Gastroesophageal sphincter (tissue), 4 donors: ENCODE data around the gene DYRK2. TPM values are rescaled to one million over a fixed set of nuclear protein-coding genes. Genes with fewer than 3 reads are reported as not detected.

Experiments
- ATAC-seq: fragments of 150-250 bp; one replicate; pipeline ENCODE4 v1.9.1; 2016; ENCODE audit warnings: mild to moderate bottlenecking, moderate library complexity
- H3K27ac ChIP-seq, 4 donors: fragments of 200-600 bp; sonication (generic) in 3 of 4; 1 replicate in 3 of 4; 2 replicates in 1 of 4; pipeline ENCODE4 v1.5.1; 2016 to 2019
- H3K27me3 ChIP-seq: fragments of 200-600 bp; sonication (generic); one replicate; pipeline ENCODE4 v1.5.1; 2019
- H3K36me3 ChIP-seq, 2 donors: fragments of 200-600 bp; sonication (generic); one replicate each; pipeline ENCODE4 v1.5.1; 2019; ENCODE audit warnings: control low read depth in 1 of 2
- H3K4me1 ChIP-seq, 3 donors: fragments of 200-600 bp; sonication (generic); 1 replicate in 2 of 3; 2 replicates in 1 of 3; pipeline ENCODE4 v1.5.1; 2016 to 2019; ENCODE audit warnings: control low read depth in 2 of 3
- H3K4me3 ChIP-seq, 2 donors: fragments of 200-600 bp; sonication (generic); one replicate each; pipeline ENCODE4 v1.5.1; 2019; ENCODE audit warnings: mild to moderate bottlenecking in 1 of 2, moderate library complexity in 1 of 2
- H3K9me3 ChIP-seq, 3 donors: fragments of 200-600 bp; sonication (generic); one replicate each; pipeline ENCODE4 v1.5.1; 2017 to 2019; ENCODE audit warnings: control low read depth in 2 of 3
- CTCF ChIP-seq, 4 experiments: fragments of 200-600 bp in 2 of 4; fragments of 450-650 bp in 2 of 4; sonication (generic) in 1 of 4; IDR thresholded peaks; one replicate each; pipeline ENCODE4 v1.5.1; 2017 to 2019; ENCODE audit warnings: antibody characterized with exemption in 4 of 4, mild to moderate bottlenecking in 2 of 4, moderate library complexity in 2 of 4
- EP300 ChIP-seq: sonication (generic); formaldehyde crosslinking; IDR thresholded peaks from one replicate; pipeline ENCODE4 v1.6.1; 2017; ENCODE audit warnings: antibody characterized with exemption, mild to moderate bottlenecking
- POLR2A ChIP-seq, 2 donors: fragments of 450-650 bp; IDR thresholded peaks; one replicate each; pipeline ENCODE4 v1.6.1; 2017; ENCODE audit warnings: antibody characterized with exemption in 2 of 2, mild to moderate bottlenecking in 2 of 2, moderate library complexity in 1 of 2
- POLR2AphosphoS5 ChIP-seq: sonication (generic); formaldehyde crosslinking; IDR thresholded peaks from one replicate; pipeline ENCODE4 v1.6.1; 2017; ENCODE audit warnings: antibody characterized with exemption
- WGBS, 2 donors: methylation state at CpG; one replicate each; pipeline ENCODE4 v1.1.5; 2018; ENCODE audit warnings: low coverage in 1 of 2; 5-methylcytosine and 5-hydroxymethylcytosine counted together
- total RNA-seq, 4 donors: library from RNA; depleted of rRNA; stranded (reverse); fragments of >200 nt; gene quantifications; one replicate each; pipeline ENCODE4 v1.1.0, GENCODE V29; 2016

Gene DYRK2
- total RNA-seq, 4 donors from 2014 or later: 24.0 to 58.2 (median 32.2) TPM

GRCh38 chr12:67692135-67692534, 43.6 kb downstream of the DYRK2 start:
- WGBS, 2 donors: 92 to 96% methylated on average over 3 of the region's 3 CpGs
- TF ChIP-seq POLR2A (IDR thresholded peaks at IDR 0.05): no peak
- no peak for TF ChIP-seq POLR2AphosphoS5
- TF ChIP-seq EP300: no peak

GRCh38 chr12:67692966-67693365, 44.4 kb downstream of the DYRK2 start:
- WGBS, 2 donors: 93 to 100% methylated on average over 2 of the region's 2 CpGs
- Histone ChIP-seq H3K4me3 (no peak overlapping the region), H3K9me3 (no peaks in the 10 kb centered on the region), H3K4me1 (no peaks in the 10 kb centered on the region), H3K36me3 (no peaks in the 10 kb centered on the region), H3K27me3 (no peaks in the 10 kb centered on the region), H3K27ac (no peak overlapping the region)
- TF ChIP-seq EP300 (no peak), POLR2AphosphoS5 (no peak), POLR2A (IDR thresholded peaks at IDR 0.05) (no peak), CTCF (IDR thresholded peaks at IDR 0.05) (no peak)
- ATAC-seq: no peak

More at GRCh38 chr12:67692135-67692534, 43.6 kb downstream of the DYRK2 start:
- Histone ChIP-seq H3K4me3 (no peak overlapping the region), H3K27ac (no peak overlapping the region), H3K9me3 (no peaks in the 10 kb centered on the region), H3K4me1 (no peaks in the 10 kb centered on the region), H3K27me3 (no peaks in the 10 kb centered on the region), H3K36me3 (no peaks in the 10 kb centered on the region)
- no peak for ATAC-seq

GRCh38 chr12:67693894-67694293, 45.3 kb downstream of the DYRK2 start:
- H3K27me3 ChIP-seq: no peaks in the 10 kb centered on the region
- WGBS, 2 donors: 96% methylated on average over 2 of the region's 3 CpGs; no CpG with 5 or more reads in 1 of the 2 donors
- H3K36me3 ChIP-seq: no peaks in the 10 kb centered on the region
- H3K27ac ChIP-seq: no peak overlapping the region
- no peak for TF ChIP-seq POLR2A (IDR thresholded peaks at IDR 0.05)
- no peaks in the 10 kb centered on the region for H3K4me1 ChIP-seq
- no peak overlapping the region for H3K4me3 ChIP-seq
- ATAC-seq: no peak
- no peaks in the 10 kb centered on the region for H3K9me3 ChIP-seq

GRCh38 chr12:67694306-67694900, 45.9 kb downstream of the DYRK2 start:
- no peak for TF ChIP-seq CTCF (IDR thresholded peaks at IDR 0.05)
- no peak for TF ChIP-seq EP300
- TF ChIP-seq POLR2A (IDR thresholded peaks at IDR 0.05): no peak
- no peak for TF ChIP-seq POLR2AphosphoS5
- no peaks in the 10 kb centered on the region for H3K36me3 ChIP-seq
- ATAC-seq: no peak

GRCh38 chr12:67695974-67696373, 47.4 kb downstream of the DYRK2 start:
- TF ChIP-seq POLR2AphosphoS5 (no peak), EP300 (no peak), POLR2A (IDR thresholded peaks at IDR 0.05) (no peak), CTCF (IDR thresholded peaks at IDR 0.05) (no peak)
- Histone ChIP-seq H3K4me3 (no peak overlapping the region), H3K36me3 (no peaks in the 10 kb centered on the region), H3K27me3 (no peaks in the 10 kb centered on the region), H3K9me3 (no peaks in the 10 kb centered on the region), H3K4me1 (peaks cover 0 to 5% (median 0%) of the 10 kb centered on the region in 3 donors), H3K27ac (no peak overlapping the region)
- WGBS, 2 donors: 83 to 88% methylated on average over 1 to 2 of the region's 2 CpGs
- no peak for ATAC-seq

More at GRCh38 chr12:67694306-67694900, 45.9 kb downstream of the DYRK2 start:
- H3K4me1 ChIP-seq: peaks cover 0 to 2% (median 0%) of the 10 kb centered on the region in 3 donors
- no peaks in the 10 kb centered on the region for H3K9me3 ChIP-seq
- H3K4me3 ChIP-seq: no peak overlapping the region
- 18 to 38% methylated on average over 1 of the region's 1 CpG for WGBS, 2 donors
- H3K27ac ChIP-seq: no peak overlapping the region
- no peaks in the 10 kb centered on the region for H3K27me3 ChIP-seq

- WGBS, 2 donors: 86 to 100% methylated on average over 2 of the region's 2 CpGs
- Histone ChIP-seq H3K36me3 (no peaks in the 10 kb centered on the region), H3K4me1 (peaks cover 0 to 5% (median 0%) of the 10 kb centered on the region in 3 donors), H3K4me3 (no peak overlapping the region), H3K27ac (no peak overlapping the region), H3K27me3 (no peaks in the 10 kb centered on the region), H3K9me3 (no peaks in the 10 kb centered on the region)
- TF ChIP-seq POLR2AphosphoS5 (no peak), EP300 (no peak), POLR2A (IDR thresholded peaks at IDR 0.05) (no peak), CTCF (IDR thresholded peaks at IDR 0.05) (no peak)
- no peak for ATAC-seq
These were observed 48.9 kb downstream of the DYRK2 start for GRCh38 chr12:67697443-67697842.
